GM18498 (cell line): ENCODE results near the gene SPATA20.

ENCODE experiments used
- ATAC-seq: cut with Tn5 transposase; IDR thresholded peaks from one replicate; pipeline ENCODE4 v1.9.1; 2021; ENCODE audit warnings: mild to moderate bottlenecking, moderate library complexity; ENCODE audit not compliant: unreplicated experiment

The SPATA20 gene

GRCh38 chr17:50519141-50519834 is 27.7 kb upstream of the SPATA20 start:
- ATAC-seq = no peak

GRCh38 chr17:50520483-50520882 is 26.5 kb upstream of the SPATA20 start:
- ATAC-seq = no peak

GRCh38 chr17:50521514-50521913 is 25.5 kb upstream of the SPATA20 start:
- no peak for ATAC-seq

GRCh38 chr17:50522766-50523165 is 24.2 kb upstream of the SPATA20 start:
- no peak for ATAC-seq

GRCh38 chr17:50523208-50523607 is 23.8 kb upstream of the SPATA20 start:
- ATAC-seq = no peak

GRCh38 chr17:50524838-50525237 is 22.1 kb upstream of the SPATA20 start:
- ATAC-seq = no peak

GRCh38 chr17:50527155-50527762 is 19.7 kb upstream of the SPATA20 start:
- ATAC-seq = no peak

- no peak for ATAC-seq
Measured at GRCh38 chr17:50527949-50528474, 19.0 kb upstream of the SPATA20 start.

- ATAC-seq = no peak
Measured at GRCh38 chr17:50529849-50530248, 17.1 kb upstream of the SPATA20 start.

GRCh38 chr17:50531428-50532025 is 15.4 kb upstream of the SPATA20 start:
- no peak for ATAC-seq

- ATAC-seq = no peak
Measured at GRCh38 chr17:50532452-50533024, 14.4 kb upstream of the SPATA20 start, which contains the start of gene EPN3. TSS of gene EPN3 (plus strand) at chr17:50532735. CDS start at chr17:50536557, 3,822 bp downstream.

- ATAC-seq = no peak
Measured at GRCh38 chr17:50533185-50533584, 13.8 kb upstream of the SPATA20 start.

- no peak for ATAC-seq
Measured at GRCh38 chr17:50533720-50534148, 13.2 kb upstream of the SPATA20 start.

- ATAC-seq = no peak
Measured at GRCh38 chr17:50534222-50534978, 12.6 kb upstream of the SPATA20 start.

- ATAC-seq = no peak
Measured at GRCh38 chr17:50534979-50535326, 12.0 kb upstream of the SPATA20 start.

- no peak for ATAC-seq
Measured at GRCh38 chr17:50535407-50535806, 11.6 kb upstream of the SPATA20 start.

GRCh38 chr17:50536683-50537646 is 10.0 kb upstream of the SPATA20 start:
- no peak for ATAC-seq

GRCh38 chr17:50537721-50538548 is 9.0 kb upstream of the SPATA20 start:
- no peak for ATAC-seq
